SHP77 (cell line): Measurements from ENCODE around the gene CTU2.

Source experiments
- DNase-seq, 2 experiments: peaks; one replicate each; lab custom pipeline; 2025; lab: John Stamatoyannopoulos, UW

The CTU2 gene

DNA sequence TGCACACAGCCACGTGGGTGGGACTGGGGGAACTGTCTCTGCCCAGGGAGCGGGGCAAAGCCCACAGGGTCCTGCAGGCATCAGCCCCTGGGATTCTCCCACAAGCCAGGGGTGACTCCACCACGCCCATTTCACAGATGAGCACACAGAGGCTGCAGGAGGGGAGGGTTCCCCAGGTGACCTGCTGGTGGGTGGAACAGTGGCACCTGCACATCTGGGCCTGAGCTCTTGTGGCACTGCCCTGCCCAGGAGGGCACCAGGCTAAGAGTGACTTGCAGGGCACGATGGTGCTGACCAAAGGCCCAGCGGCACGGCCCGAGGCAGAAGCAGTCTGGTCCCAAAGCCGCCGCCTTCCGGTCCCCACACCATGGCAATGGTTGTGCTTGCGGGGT is 54.8 kb downstream of the CTU2 start:
- no peak for DNase-seq

DNA sequence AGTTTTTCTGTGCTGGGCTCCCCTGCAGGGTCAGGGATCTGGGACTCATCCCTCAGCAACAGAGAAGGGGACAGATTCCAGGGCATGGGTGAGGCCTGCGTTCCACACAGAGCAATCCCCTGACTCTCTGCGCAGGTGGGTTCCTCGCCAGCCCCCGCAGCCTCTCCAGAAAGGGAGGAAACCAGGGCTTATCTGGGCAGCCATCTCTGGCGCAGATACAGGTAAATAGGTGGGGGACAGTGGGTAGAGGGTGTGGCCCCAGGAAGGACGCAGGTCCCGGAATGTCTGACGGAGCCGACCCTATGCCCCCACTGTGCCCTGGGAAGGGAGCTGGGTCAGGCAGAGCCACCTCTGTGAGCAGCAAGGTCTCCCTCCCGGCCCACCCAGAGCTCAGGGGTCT is 55.5 kb downstream of the CTU2 start:
- no peak for DNase-seq

DNA sequence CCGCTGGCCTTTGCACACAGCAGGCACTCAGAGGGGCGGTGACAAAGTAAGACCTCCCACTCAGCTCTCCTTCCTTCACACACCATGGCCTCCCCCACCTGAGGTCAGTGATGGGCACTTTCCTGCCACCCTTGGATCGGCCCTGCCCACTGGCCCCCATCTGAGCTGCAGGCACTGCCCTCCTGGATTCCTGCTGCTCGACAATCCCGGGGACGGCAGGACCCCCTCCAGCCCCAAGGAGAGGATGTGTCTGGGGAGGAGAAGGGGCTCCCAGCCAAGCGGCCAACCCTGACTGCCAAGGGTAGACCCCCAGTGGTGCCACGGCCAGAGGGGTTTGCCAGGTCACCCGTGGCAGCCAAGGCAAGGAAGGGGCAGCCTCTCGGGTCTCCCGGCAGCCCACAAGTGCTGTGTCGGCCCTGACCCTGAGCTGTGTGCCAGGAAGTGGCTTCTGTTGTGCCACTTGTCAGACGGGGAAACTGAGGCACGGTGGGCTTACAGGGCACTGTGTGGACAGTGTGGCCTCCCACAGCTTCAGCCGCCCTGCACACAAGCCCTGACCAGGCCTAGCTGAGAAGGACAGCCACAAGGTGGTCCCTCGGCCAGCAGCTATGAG is 56.1 kb downstream of the CTU2 start:
- no peak for DNase-seq

DNA sequence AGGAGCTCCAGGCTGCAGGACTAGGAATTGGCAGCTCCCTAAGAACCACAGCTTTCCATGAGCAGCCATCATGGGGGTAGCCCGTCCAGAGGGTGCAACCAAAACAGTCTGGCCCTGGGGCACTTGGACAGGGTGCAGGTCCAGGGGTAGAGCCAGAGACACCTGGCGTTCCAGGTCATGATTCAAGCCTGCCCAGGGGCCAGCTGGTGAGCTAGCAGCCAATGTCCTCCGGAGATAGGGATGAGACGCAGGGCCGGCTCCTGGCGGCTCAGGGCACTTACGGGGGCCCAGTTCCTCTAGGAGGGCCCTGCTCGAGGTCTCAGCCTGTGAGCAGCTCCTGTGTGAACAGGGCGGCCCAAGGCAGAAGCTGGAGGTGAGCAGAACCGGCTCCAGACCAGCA is 56.6 kb downstream of the CTU2 start:
- no peak for DNase-seq

DNA sequence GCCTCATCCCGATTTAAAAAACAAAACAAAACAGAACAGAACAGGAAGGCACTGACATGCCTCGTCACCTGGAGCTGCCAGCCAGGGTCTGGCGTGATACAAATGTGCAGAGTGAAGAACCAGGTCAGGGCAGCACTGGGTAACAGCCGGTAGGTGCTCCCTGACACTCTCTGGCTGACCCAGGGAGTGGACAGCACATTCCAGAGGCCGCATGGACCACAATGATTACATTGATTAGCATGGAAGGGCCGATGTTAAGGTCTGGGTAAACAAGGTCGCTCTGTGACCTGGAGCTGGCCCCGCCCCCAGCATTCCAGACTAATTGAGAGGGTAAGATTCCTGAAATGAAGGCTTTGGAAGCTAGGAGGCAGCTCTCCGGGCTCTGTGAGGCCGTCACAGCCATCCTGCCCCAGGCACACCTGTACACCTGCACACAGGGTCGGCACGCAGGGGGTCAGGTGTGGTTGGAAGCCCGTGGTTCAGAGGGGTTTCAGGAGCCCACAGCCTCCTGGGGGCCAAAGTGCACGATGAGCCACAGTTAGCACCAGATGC is 57.3 kb downstream of the CTU2 start:
- no peak for DNase-seq

DNA sequence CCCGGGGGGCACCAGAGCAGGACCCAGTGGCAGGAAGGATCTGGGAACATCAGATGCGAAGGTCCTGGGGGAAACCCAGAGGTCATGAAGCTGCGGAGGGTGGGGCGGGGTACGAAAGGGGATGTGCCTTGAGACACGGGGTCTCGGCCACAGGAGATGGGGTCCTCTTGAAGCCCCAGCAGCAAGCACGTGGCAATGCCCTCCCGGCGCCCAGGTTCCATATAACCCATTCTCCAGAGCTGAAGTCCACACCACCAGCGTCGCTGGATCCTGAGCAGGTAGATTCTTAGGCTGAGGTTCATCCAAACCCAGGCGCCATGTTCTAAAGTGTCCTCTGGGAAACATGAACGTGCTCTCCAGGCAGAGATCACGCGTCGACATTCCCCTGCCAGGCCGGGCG is 57.8 kb downstream of the CTU2 start:
- DNase-seq, result no peak

DNA sequence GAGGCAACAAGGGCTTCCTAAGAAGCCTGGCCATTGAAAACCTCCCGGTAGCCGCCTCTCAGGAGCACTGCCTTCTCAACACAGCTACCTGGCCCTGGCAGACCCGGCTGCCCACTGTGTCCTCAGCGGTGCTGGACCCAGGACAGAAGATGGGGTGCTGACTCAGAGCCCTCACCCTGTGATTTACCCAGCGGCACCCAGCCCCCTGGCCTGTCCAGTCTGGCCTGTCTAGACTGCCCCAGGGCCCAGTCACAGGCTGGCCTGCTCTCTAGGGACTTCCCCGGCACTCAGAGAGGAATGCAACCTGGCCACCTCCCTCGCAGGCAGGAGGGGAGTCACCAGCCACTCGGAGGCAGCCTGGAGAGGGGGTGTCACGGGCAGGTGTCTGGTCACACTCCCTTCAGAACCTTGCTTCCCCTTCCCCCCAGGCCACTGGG is 58.6 kb downstream of the CTU2 start:
- DNase-seq, result no peak
